Endodermal cell (in vitro differentiated cells): ENCODE data around the gene NOVA1. TPM values are rescaled to one million over a fixed set of nuclear protein-coding genes. Genes with fewer than 3 reads are reported as not detected.

ENCODE experiments used
- DNase-seq: peaks from one replicate; pipeline ENCODE4 v3.0.0-alpha.2; 2017
- H3K27ac ChIP-seq: 2 replicates; pipeline ENCODE4 v1.5.1; 2013; ENCODE audit warnings: mild to moderate bottlenecking, low read depth, low read length, moderate library complexity
- H3K27me3 ChIP-seq: 2 replicates; pipeline ENCODE4 v1.6.1; 2013; ENCODE audit warnings: mild to moderate bottlenecking, low read length, moderate library complexity; ENCODE audit not compliant: insufficient read depth, control insufficient read depth, poor library complexity, severe bottlenecking
- H3K36me3 ChIP-seq: 2 replicates; pipeline ENCODE4 v1.7.0; 2013; ENCODE audit warnings: mild to moderate bottlenecking, low read length, moderate library complexity; ENCODE audit not compliant: control insufficient read depth, insufficient read depth
- H3K4me1 ChIP-seq: one replicate; pipeline ENCODE4 v1.7.0; 2013; ENCODE audit warnings: low read length; ENCODE audit not compliant: control insufficient read depth, insufficient read depth
- H3K4me3 ChIP-seq: 2 replicates; pipeline ENCODE4 v1.5.1; 2013; ENCODE audit warnings: mild to moderate bottlenecking, low read length, moderate library complexity
- H3K9ac ChIP-seq: 2 replicates; pipeline ENCODE4 v1.6.1; 2013; ENCODE audit warnings: mild to moderate bottlenecking, low read length, moderate library complexity; ENCODE audit not compliant: poor library complexity, severe bottlenecking; ENCODE audit errors: extremely low read depth
- H3K9me3 ChIP-seq: 2 replicates; pipeline ENCODE4 v1.6.1; 2013; ENCODE audit warnings: mild to moderate bottlenecking, low read length, moderate library complexity; ENCODE audit not compliant: control insufficient read depth
- H3K27ac Mint-ChIP-seq: 2 replicates; pipeline ENCODE4 v1.8.0; 2020; ENCODE audit warnings: mixed read lengths
- H3K27me3 Mint-ChIP-seq: 2 replicates; pipeline ENCODE4 v1.8.0; 2021; ENCODE audit warnings: mild to moderate bottlenecking, mixed read lengths; ENCODE audit not compliant: insufficient read depth
- H3K36me3 Mint-ChIP-seq: 2 replicates; pipeline ENCODE4 v1.8.0; 2020; ENCODE audit warnings: low read depth, mixed read lengths
- H3K4me1 Mint-ChIP-seq: 2 replicates; pipeline ENCODE4 v1.8.0; 2020; ENCODE audit warnings: mixed read lengths
- H3K4me3 Mint-ChIP-seq: 2 replicates; pipeline ENCODE4 v1.8.0; 2020; ENCODE audit warnings: mild to moderate bottlenecking, moderate library complexity, mixed read lengths
- H3K9me3 Mint-ChIP-seq: 2 replicates; pipeline ENCODE4 v1.8.0; 2020; ENCODE audit warnings: mild to moderate bottlenecking, mixed read lengths
- CTCF ChIP-seq: fragments of 200-600 bp; sonication (generic); conservative IDR thresholded peaks from 2 replicates; pipeline ENCODE4 v1.5.0; 2021; ENCODE audit warnings: antibody characterized with exemption, mild to moderate bottlenecking
- WGBS, 2 experiments: methylation state at CpG; one replicate each; pipeline versions ENCODE4 v1.1.5 to v1.1.7; 2013; ENCODE audit warnings: missing lambda C conversion rate in 2 of 2, mixed read lengths in 1 of 2; ENCODE audit not compliant: insufficient coverage in 1 of 2, insufficient read length in 1 of 2; 5-methylcytosine and 5-hydroxymethylcytosine counted together
- total RNA-seq, 2 donors: library from RNA; stranded (reverse); fragmentation: NEBNext Ultra II Directional in 1 of 2; extraction: Animal tissue kit (Norgen Biotek cat#: 25700) in 1 of 2; gene quantifications; 2 replicates in 1 of 2; 3 replicates in 1 of 2; pipeline ENCODE4 v1.2.1, GENCODE V29; 2021

NOVA1 gene
- total RNA-seq, 2 donors from 2014 or later = 25.4 to 25.5 TPM

- no peak for TF ChIP-seq CTCF
- Mint-ChIP-seq H3K27me3 (peaks cover 12% of the 10 kb centered on the region), H3K9me3 (no peaks in the 10 kb centered on the region), H3K27ac (no peak overlapping the region), H3K36me3 (peaks cover 2% of the 10 kb centered on the region), H3K4me3 (peak overlapping the region; percentile 93), H3K4me1 (peaks cover 27% of the 10 kb centered on the region)
- peaks cover 4% of the 10 kb centered on the region for H3K36me3 ChIP-seq
- no peak for DNase-seq
- WGBS, 2 experiments = 68% methylated on average over 2 of the region's 2 CpGs; no CpG with 5 or more reads in 1 of the 2 experiments
- H3K27me3 ChIP-seq = peaks cover 11% of the 10 kb centered on the region
- H3K9ac ChIP-seq = no peak overlapping the region
- H3K4me1 ChIP-seq = peaks cover 10% of the 10 kb centered on the region
- peak overlapping the region; percentile 90 for H3K4me3 ChIP-seq
- H3K27ac ChIP-seq = no peak overlapping the region
- no peaks in the 10 kb centered on the region for H3K9me3 ChIP-seq
Observed at GRCh38 chr14:26594756-26595545, 2.9 kb downstream of the NOVA1 start.

DNA sequence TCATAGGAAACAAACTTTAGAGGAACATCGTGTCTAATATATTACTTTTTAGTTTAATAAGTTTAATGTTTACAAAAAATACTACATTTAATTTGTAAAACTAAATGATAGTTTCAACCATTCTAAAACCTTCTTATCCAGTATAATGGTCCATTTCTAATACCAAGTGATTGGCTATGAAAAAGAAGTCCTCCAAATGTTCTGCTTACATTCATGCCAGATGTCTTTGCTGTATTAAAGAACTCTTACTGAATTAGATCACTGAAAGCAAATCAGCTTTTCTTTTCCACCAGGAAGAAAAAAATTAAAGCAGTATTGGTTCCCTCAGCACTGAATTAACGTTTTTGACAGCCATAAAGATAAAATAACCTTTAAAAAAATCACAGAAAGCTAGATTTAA, 3.7 kb downstream of the NOVA1 start:
- peaks cover 4% of the 10 kb centered on the region for H3K27me3 Mint-ChIP-seq
- Histone ChIP-seq H3K4me3 (peak overlapping the region; percentile 90), H3K27me3 (peaks cover 3% of the 10 kb centered on the region), H3K4me1 (peaks cover 10% of the 10 kb centered on the region), H3K27ac (no peak overlapping the region), H3K36me3 (peaks cover 4% of the 10 kb centered on the region), H3K9me3 (no peaks in the 10 kb centered on the region), H3K9ac (no peak overlapping the region)
- peaks cover 26% of the 10 kb centered on the region for H3K4me1 Mint-ChIP-seq
- H3K4me3 Mint-ChIP-seq = no peak overlapping the region
- no peak for TF ChIP-seq CTCF
- H3K9me3 Mint-ChIP-seq = no peaks in the 10 kb centered on the region
- 40% methylated on average over 1 of the region's 2 CpGs; no CpG with 5 or more reads in 1 of the 2 experiments for WGBS, 2 experiments
- peaks cover 2% of the 10 kb centered on the region for H3K36me3 Mint-ChIP-seq
- no peak for DNase-seq
- no peak overlapping the region for H3K27ac Mint-ChIP-seq

DNA sequence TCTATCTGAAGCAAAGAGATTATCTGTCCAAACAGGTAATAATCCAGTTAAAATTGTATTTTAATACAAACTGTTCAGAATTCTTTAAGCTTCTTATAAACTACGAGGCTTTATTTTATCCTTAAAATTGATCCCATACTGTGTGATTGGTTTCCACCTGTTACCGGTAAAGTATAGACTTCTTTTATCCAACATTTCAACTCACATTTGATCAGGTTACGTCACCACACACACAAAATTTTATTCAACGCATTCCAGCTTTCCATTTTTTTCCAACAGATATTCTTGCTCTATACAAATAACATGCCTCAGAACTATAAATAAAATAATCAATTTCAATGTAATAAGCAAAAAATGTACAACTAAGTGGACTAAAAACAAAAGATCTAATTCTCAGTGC, 4.5 kb downstream of the NOVA1 start:
- TF ChIP-seq CTCF = no peak
- WGBS, 2 experiments = 87 to 91% methylated on average over 3 to 4 of the region's 4 CpGs
- H3K27me3 ChIP-seq = no peaks in the 10 kb centered on the region
- H3K4me3 Mint-ChIP-seq = no peak overlapping the region
- no peak overlapping the region for H3K9ac ChIP-seq
- peaks cover 4% of the 10 kb centered on the region for H3K36me3 ChIP-seq
- H3K36me3 Mint-ChIP-seq = peaks cover 2% of the 10 kb centered on the region
- no peak overlapping the region for H3K4me3 ChIP-seq
- DNase-seq = no peak
- no peak overlapping the region for H3K27ac ChIP-seq
- peaks cover 23% of the 10 kb centered on the region for H3K4me1 Mint-ChIP-seq
- H3K4me1 ChIP-seq = peaks cover 7% of the 10 kb centered on the region
- no peak overlapping the region for H3K27ac Mint-ChIP-seq
- no peaks in the 10 kb centered on the region for H3K27me3 Mint-ChIP-seq
- no peaks in the 10 kb centered on the region for H3K9me3 Mint-ChIP-seq
- H3K9me3 ChIP-seq = no peaks in the 10 kb centered on the region
